ENCODE measurements around the gene MGST2.

- TF ChIP-seq EZH2 (IDR thresholded peaks at IDR 0.05) (no peak), POLR2AphosphoS5 (IDR thresholded peaks at IDR 0.05; ENCODE audit: borderline replicate concordance, low read depth, low read length) (no peak)
Measured at GRCh38 chr4:139651282-139652194, 14.1 kb upstream of the MGST2 start.
